HG02943 (cell line): ENCODE data around the gene RGS9BP.
"Not testable (repeated sequence)": the region's sequence is repeated elsewhere in the genome, so short reads cannot be mapped to it uniquely, and the experiment has no call there.

Experiments
- ATAC-seq: cut with Tn5 transposase; IDR thresholded peaks from one replicate; pipeline ENCODE4 v1.9.1; 2021; ENCODE audit warnings: mild to moderate bottlenecking, low read depth, moderate library complexity; ENCODE audit not compliant: unreplicated experiment

Gene RGS9BP, protein sequence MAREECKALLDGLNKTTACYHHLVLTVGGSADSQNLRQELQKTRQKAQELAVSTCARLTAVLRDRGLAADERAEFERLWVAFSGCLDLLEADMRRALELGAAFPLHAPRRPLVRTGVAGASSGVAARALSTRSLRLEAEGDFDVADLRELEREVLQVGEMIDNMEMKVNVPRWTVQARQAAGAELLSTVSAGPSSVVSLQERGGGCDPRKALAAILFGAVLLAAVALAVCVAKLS

DNA sequence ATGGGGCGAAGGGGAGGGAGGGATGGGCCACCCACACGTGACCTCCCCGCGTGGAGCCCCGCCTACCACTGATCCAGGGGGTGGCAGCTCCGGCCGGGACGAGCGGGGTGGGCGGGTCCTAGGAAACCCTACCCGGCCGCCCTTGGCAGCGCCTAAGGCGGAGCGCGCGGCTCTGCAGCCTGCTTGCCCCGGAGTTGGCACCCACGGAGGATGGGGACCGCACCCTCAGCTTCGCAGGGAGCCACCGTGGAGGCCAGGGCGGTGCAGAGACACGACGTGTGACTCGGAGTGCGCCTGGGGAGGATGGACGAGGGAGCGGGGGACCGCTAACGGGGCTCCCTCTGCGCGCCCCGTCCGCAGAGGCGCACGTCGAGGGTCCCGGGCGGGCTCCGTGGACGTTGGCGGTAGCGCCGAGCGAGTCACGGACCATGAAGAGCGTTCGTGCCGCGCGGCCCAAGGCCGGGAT lies at the start of gene RGS9BP:
Gene RGS9BP (plus strand): TSS at position 129 of the 466 bp plus-strand sequence. CDS start 416 bp downstream, outside the sequence.
- no peak for ATAC-seq

DNA sequence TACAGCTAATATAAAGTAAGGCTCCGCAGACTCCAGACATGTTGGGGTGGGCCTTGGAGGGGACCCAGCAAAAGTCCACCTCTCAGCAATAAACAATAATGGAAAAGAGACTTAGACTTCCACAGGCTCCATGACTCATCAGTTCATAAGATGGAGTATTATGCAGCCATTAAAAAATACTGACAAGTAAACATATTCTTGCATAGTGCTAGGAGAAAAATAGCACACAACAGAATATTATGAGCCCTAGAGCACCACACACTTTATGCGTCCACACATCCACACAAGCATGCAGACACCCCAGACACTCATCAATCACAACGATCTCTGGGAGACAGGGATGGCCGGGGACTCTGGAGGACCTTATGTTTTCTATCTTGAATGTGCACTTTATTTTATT lies 48.7 kb upstream of the RGS9BP start:
- ATAC-seq, result no peak

DNA sequence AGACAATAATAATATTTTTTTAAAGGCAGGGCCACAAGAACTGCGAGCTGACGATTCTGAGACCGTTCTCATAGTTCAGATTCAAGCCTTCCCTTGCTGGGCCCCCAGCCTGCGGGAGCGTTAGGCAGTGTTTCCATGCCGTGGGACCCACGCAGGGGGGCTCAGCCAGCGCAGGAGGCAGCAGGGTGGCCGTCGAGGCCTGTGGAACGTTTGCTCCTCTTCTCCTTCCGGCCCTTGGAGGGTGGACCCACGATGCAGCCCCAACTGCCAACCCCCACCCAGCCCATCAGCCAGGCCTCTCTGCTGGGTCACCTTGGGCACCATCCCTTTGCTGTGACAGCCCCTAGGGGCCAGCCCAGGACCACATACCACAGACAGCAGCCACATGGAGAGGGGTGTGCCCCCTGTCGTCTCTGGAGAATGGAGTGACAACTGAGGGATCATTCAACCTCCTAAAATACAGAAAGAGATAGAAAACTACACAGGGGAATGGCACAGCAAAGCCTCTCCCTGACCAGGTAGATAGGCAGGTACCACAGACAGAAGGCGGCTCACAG lies 47.9 kb upstream of the RGS9BP start:
- no peak for ATAC-seq

DNA sequence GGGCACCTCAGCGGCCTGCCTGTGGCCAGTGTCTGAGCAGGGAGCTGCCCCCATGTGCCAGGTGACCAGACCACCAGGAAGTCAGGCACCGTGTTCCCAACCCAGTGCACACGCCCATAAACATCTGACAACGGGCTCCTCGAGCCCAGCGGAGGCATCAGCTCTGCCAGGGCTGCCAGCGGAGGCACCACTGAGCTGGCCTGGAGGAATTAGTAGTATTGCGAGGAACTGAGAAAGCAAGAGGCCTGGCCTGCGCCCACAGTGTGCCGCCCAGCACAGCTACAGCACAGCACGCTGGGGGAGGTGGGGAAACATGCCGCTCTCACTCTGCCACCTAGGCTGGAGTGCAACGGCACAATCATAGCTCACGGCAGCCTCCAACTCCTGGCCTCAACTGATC lies 45.3 kb upstream of the RGS9BP start:
- no peak for ATAC-seq

DNA sequence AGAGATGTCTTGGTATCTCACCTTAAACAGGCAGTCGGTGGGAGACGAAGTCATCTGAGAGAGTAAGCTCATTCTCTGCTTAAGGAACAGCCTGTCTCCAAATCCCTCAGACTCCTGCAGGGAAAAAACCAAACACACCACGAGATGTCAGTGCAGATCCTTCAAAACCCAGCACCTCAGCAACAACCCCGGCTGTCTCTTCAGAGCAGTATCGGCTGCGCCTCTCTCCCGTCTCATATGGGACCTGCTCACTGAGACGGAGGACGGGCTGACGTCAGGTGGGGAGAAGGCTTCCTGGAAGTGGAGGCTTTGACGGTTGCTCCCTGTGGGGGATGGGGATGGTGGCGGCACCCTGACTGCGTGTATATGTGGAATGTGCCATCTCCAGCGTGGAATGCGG lies 44.3 kb upstream of the RGS9BP start:
- no peak for ATAC-seq

DNA sequence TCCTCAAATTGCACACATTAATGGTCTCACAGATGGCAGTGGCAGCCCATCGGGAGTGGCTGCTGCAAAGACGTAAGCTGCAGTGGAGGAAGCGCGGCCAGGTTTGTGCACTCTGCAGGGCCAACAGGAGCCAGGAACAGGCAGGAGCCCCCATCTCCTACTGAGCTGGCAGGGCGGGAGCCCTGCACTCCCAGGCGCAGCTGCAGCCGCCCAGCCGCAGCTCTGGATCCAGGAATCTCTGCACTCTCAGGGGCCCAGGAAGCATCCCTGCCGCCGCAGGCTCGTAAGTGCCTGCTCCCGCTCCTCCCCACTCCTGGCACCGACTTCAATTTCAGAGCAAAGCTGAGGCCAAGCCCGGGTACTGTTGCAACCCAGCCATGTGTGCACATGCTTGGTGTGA lies 38.2 kb upstream of the RGS9BP start:
- ATAC-seq, result no peak

DNA sequence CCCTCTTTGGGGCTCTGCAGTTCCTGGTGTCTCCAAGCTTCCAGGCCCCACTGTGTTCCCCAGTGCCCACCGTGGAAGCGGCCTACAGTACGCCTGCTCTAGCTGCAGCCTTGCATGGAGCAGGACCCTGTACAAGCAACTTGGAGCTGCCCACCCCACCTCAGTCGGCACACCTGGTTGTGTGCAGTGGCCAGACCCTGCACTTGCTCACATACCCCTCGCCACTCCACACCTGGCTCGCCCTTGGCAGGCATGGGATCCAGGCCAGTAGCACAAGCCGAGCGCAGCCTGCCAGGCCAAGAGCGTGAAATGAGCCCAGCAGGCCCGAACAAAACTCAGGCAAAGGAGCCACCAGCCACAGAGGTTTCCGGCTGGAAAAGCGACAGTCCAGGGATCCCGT lies 37.0 kb upstream of the RGS9BP start:
- no peak for ATAC-seq

DNA sequence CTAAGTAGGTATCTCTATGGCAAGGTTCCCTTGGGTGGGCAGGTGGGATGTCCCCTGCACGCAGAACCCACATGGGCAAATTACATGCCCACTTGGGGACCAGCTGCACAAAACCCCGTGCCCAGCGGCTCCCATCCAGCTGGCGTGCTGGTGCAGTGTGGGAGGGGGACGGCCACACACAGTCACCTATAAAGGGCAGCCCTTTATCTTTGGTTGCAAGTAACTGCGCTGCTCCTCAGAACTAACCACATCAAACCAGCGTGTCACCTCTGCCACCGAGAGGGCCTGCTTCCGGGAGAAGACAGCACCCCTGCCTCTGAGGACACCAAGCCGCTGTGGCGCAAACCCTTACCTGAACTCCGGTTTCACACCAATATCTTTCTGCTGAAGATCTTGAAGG lies 32.9 kb upstream of the RGS9BP start:
- no peak for ATAC-seq

DNA sequence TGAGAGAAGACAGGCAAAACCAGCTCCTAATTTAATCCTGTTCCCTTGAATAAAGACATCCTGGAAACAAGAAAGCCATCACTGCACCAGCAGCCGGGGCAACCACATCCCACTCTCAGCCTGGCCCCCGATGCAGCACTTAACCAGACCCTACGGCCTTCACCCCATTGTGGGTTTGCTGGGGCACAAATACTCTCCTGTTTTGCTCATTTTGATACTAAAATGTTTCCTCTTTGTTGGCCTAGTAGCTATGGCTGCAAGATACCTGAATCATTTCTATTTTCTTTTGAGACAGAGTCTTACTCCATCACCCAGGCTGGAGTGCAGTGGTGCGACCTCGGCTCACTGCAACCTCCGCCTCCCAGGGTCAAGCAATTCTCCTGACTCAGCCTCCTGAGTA lies 29.1 kb upstream of the RGS9BP start:
- no peak for ATAC-seq

DNA sequence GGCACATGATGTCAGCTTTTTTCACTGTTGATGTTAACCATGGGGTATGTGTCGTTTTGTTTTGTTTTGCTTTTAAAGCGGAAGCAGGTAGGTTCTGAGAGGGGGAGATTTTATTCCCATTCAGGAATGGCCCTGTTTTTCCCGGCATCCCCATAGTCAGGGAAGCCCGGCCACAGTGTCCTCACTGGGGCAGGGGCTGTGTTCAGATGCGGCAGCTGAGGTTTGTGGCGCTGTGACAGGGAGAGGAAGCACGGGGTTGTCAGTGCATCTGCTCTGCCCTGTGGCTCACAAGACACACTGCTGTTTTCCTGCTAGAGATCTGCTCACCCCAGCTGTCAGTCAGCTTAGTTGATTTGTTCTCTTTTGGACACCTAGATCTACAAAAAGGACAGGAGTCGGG lies 28.3 kb upstream of the RGS9BP start:
- ATAC-seq, result no peak

DNA sequence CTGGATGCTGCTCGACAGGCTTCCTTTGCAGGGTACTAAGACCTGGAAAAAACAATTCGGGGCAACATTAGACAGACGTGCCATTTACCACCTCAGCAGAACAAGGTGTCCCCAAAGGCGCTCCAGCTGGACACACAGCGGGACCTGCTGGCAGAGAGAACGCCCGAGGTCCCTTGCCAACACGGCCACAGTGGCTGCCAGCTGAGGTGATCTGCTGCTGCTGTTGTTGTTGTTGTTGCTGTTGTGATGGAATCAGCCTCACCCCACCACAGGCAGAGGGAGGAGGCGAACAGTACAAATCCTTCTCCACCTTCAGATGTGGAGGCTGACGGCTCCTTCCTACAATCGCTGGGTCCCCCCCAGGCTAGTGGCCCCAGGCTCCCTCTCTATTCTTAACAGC lies 25.9 kb upstream of the RGS9BP start:
- ATAC-seq, result no peak

DNA sequence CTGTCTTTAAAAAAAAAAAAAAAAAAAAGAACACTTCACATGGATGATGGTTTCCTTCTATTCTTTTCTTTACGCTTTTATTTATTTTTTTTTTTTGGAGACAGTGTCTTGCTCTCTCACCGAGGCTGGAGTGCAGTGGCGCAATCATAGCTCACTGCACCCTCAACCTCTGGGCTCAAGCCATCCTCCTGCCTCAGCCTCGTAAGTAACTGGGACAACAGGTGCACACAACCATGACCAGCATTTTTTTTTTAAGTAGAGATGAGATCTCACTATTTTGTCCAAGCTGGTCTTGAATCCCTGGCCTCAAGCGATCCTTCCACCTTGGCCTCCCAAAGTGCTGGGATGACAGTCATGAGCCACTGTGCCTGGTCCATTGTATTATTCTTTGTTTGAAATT lies 25.0 kb upstream of the RGS9BP start:
- ATAC-seq, result no peak

DNA sequence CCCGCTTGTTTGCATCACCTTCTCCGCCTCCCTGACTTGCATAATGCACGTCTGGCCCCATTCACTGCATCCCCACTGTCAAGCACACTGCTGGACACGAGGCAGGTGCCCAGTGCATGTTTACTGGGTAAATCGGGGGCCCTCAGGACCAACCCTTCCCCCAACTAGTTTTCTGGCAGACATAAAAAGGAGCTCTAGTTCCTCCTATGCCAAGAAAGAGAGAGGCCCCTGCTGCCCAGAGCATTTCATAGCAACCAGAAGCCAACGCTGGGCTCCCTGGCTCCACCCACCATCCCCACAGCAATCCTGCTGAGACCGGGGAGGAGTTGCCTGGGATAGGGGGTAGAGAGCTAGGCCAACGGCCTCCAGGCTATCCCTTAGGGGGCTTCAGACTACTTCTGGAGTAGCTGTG lies 23.9 kb upstream of the RGS9BP start:
- ATAC-seq, result no peak

DNA sequence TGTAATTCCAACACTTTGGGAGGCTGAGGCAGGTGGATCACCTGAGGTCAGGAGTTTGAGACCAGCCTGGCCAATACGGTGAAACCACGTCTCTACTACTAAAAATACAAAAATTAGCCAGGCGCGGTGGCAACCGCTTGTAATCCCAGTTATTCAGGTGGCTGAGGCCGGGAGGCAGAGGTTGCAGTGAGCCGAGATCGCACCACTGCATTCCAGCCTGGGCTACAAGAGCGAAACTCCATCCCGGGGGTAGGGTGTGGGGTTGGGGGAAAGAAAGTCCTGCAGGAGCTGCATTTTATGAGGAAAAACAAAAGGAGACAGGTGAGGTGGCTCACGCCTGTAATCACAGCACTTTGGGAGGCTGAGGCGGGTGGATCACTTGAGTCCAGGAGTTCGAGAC lies 23.3 kb upstream of the RGS9BP start:
- ATAC-seq, result not testable (repeated sequence)

DNA sequence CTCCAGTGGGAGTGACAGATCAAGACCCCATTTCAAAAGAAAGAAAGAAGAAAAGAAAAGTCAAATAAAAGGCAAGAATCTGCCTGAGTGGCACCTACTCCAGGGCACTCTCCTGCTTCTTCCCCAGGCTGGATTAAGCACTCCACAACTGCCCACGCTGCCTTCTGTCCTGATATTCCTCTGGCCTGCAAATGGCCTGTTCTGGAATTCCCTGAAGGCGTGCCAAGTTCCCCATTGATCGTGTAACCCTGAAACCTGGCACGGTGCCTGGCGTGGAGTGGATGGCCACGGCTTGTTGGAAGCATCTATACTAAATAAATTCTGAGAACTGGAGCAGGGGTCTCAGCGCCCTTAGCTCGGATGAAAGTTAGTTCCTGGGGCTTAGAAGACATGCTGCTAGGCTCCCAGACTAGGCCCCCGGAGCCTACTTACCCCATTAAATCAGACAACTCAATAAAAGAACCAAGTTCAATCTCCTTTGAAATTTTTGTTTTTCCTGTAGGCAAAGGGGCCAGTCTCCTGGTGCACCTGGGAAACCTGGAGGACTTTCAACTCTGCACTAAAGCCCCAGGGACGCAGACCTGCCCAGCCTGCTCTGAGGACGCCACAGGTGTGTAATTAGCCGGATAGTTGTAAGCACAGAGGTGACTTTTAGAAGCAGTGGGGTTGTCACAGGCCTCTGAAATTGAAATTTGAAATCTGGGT lies 22.6 kb upstream of the RGS9BP start:
- no peak for ATAC-seq

DNA sequence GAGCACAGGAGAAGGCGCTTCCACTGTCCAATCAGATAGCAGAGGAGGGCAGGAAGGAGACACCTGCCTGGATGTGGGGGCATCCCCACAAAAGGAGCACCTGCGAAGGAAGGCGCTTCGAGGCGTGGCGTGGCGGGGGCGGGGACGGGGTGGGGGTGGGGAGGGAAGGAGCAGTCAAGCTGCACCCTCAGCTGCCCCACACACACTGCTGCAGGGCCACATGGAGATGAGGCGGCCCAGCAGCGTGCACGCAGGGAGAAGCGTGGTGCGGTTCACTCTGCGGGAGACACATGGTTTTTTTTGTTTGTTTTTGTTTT lies 22.1 kb upstream of the RGS9BP start:
- no peak for ATAC-seq

DNA sequence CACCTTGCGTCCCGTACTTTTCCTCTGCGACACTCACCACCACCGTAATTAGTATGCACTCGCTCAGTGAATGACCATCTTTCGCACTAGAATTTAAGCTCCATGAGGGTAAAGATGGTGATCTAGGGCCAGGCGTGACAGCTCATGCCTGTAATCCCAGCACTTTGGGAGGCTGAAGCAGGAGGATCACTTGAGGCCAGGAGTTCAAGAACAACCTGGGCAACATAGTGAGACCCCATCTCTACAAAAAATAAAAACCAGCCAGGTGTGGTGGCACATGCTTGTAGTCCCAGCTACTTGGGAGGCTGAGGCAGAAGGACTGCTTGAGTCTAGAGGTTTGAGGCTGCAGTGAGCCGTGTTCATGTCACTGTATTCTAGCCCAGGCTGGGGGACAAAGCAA lies 19.3 kb upstream of the RGS9BP start:
- not testable (repeated sequence) for ATAC-seq

DNA sequence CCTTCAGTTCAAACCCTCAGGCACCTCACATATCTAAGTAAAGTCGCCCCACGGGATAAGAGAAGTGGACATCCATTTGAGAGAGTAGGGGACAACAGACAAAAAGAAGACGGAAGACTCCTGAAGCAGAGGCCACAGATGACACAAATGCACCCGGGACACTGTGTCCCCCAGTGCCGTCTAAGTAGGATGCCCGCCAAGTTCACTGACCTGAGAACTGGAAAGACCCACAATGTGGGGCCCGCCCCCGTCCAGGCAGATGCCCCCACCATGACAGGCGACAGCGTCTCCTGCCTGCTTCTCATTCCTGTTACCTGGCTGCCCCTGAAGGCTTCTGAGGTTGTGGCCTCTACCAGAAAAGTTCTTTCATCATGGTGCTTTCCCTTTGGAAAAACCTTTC lies 17.6 kb upstream of the RGS9BP start:
- ATAC-seq, result no peak

DNA sequence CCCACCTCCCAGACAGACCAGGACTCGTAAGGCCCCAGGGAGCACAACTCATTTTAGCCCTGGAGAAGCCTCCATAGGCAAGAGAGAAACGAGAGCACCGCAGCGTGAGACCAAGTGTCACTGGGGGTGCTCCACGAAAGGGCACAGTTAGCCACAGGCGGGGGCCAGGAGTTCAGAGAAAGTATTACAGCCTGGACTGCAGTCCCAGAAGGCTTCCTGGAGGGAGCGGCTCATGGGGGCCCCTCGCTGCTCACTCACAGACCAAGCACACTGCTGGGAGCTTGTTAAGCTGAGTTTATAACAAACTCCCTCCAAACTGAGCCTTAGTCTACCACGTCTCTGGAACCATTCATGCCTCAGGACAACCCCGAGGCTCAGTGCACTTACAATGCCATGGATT lies 17.1 kb upstream of the RGS9BP start:
- ATAC-seq, result no peak

DNA sequence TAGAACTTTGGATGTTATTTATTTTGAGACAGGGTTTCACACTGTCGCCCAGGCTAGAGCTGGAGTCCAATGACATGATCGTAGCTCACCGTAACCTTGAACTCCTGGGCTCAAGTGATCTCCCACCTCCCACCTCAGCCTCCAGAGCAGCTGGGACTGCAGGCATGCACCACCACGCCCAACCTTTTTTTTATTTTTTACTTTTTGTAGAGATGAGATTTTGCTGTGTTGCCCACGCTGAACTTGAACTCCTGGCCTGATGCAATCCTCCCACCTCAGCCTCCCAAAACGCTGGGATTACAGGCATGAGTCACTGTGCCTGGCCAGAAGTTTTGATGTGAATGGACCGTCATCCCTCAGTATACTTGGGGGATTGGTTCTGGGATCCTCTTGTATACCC lies 14.3 kb upstream of the RGS9BP start:
- ATAC-seq, result no peak

DNA sequence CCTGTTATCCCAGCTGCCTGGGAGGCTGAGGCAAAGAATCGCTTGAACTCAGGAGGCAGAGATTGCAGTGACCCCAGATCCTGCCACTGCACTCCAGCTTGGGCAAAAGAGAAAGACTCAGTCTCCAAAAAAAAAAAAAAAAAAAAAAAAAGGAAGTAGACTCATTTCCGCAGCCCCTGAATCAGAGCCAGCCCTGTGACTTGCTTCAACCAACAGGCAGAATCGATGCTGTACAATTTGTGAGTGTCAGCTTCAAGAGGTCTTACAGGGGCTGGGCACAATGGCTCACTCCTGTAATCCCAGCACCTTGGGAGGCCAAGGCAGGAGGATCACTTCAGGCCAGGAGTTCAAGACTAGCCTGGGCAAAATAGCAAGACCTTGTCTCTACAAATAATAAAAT lies 13.5 kb upstream of the RGS9BP start:
- ATAC-seq, result no peak

DNA sequence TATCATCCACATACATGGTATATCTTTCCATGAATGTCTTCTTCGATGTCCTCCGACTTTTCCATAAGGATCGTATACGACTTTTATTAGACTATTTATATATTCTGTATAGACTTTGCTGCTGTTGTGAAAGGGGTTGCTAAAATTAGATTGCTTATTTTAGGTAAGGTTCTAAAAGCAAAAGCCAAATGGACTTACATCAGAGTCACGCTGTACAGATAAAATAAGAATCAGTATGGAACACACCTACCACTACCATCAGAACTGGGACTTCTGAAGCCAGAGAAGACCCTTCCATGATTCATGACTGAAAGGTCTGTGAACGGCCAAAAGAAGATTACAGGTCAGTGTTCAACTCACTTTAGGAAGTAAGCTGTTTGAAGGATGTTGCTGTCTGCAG lies 9.6 kb upstream of the RGS9BP start:
- ATAC-seq, result no peak
